Measurements from ENCODE around the gene MARS1. TPM values are rescaled to one million over a fixed set of nuclear protein-coding genes. Genes with fewer than 3 reads are reported as not detected.

The MARS1 gene
- total RNA-seq, 1 donor from 2014 or later: 78.0 TPM

DNA sequence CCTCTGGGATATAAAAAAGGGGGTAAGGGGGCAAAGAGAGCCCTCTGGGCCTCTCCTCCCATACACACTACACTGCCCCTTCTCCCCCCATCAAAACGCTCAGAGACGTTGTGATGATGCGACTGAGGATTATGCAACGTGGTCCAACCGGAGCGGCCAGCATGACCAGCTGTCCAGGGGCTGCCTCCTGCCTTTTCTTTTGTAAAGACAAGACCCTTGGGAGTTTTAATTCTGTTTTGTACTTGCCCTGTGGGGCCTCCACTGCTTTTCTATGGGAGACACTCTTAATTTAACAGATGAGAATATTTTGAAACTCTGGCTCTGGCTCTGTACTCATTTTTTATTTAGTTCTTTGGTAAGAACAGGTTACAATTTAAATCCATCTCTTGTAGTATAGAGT, 42.0 kb downstream of the MARS1 start:
- Histone ChIP-seq H3K36me3 (peaks cover 98% of the 10 kb centered on the region in 2 donors), H3K27me3 (no peaks in the 10 kb centered on the region), H3K27ac (no peak overlapping the region), H3K4me1 (peaks cover 0 to 7% of the 10 kb centered on the region in 2 donors), H3K9me3 (no peaks in the 10 kb centered on the region), H3K4me3 (no peak overlapping the region)
- TF ChIP-seq, protein P1, sequence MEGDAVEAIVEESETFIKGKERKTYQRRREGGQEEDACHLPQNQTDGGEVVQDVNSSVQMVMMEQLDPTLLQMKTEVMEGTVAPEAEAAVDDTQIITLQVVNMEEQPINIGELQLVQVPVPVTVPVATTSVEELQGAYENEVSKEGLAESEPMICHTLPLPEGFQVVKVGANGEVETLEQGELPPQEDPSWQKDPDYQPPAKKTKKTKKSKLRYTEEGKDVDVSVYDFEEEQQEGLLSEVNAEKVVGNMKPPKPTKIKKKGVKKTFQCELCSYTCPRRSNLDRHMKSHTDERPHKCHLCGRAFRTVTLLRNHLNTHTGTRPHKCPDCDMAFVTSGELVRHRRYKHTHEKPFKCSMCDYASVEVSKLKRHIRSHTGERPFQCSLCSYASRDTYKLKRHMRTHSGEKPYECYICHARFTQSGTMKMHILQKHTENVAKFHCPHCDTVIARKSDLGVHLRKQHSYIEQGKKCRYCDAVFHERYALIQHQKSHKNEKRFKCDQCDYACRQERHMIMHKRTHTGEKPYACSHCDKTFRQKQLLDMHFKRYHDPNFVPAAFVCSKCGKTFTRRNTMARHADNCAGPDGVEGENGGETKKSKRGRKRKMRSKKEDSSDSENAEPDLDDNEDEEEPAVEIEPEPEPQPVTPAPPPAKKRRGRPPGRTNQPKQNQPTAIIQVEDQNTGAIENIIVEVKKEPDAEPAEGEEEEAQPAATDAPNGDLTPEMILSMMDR (IDR thresholded peaks at IDR 0.05): no peak
- intact Hi-C loops (cut with DNase I): no loop called here
- DNase-seq (ENCODE audit: low spot score in 2 of 2): no peak

DNA sequence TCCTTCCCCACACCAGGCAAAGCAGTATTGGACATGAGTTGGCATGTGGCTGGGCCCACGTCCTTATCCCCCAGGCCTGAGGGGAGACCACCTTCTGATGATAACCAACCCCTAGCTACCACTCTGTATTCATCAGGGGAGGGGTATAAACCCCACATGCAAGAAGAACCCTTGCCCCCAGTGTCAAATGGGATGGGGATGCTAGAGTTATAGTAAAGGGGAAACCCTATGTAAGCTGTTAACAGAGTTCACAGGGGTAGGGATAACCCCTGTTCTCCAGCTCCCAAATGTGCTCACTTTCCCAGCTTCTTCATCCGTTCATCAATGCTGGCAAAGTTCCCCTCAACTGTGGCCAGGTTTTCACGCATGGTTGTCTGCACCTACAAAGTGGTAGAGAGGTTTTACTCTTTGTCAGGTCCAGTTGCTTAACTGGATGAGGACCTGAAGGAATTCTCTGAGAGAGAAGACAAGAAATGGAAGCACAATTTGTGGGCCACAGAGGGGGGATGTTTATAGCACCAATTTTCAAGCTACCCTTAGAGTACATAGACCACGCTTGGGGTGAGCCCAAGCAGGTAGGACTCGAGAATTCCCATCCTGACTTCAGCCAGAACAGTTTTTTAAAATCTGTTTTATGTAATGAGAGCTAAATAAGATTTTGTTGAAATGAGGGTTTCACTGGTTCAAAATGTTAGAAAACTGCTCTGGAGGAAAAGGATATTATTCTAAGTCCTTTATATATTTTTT, 42.7 kb downstream of the MARS1 start:
- intact Hi-C loops (cut with DNase I): no loop called here
- Histone ChIP-seq H3K4me1 (no peaks in the 10 kb centered on the region), H3K27ac (no peak overlapping the region), H3K27me3 (no peaks in the 10 kb centered on the region), H3K9me3 (no peaks in the 10 kb centered on the region), H3K4me3 (no peak overlapping the region), H3K36me3 (peaks cover 98% of the 10 kb centered on the region in 2 donors)
- no peak for DNase-seq (ENCODE audit: low spot score in 2 of 2)
- TF ChIP-seq, protein P1 (IDR thresholded peaks at IDR 0.05): no peak

DNA sequence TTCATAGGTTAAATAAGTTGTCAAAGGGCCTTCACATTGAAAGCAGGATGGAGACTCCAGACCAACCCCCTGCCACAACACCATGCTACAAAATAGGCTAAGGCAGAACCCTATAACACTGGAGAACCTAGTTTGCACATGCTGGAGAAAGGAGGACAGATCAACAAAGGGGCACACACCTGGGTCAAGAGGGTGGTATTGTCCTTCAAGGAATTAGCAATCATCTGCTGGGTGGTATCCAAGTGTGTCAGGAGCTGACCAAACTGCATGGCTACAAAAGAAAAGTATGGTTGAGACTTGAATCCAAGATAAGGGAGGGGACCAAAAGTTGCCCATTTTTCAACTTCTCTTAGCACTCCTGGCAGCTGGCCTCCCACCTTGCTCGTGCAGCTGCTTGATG, 44.0 kb downstream of the MARS1 start:
- TF ChIP-seq, protein P1 (IDR thresholded peaks at IDR 0.05): no peak
- H3K27me3 ChIP-seq: no peaks in the 10 kb centered on the region
- H3K27ac ChIP-seq: no peak overlapping the region
- peaks cover 87% of the 10 kb centered on the region in 2 donors for H3K36me3 ChIP-seq
- no peak for DNase-seq (ENCODE audit: low spot score in 2 of 2)
- H3K4me3 ChIP-seq: no peak overlapping the region
- H3K9me3 ChIP-seq: no peaks in the 10 kb centered on the region
- no peaks in the 10 kb centered on the region for H3K4me1 ChIP-seq
- intact Hi-C loops (cut with DNase I): no loop called here

DNA sequence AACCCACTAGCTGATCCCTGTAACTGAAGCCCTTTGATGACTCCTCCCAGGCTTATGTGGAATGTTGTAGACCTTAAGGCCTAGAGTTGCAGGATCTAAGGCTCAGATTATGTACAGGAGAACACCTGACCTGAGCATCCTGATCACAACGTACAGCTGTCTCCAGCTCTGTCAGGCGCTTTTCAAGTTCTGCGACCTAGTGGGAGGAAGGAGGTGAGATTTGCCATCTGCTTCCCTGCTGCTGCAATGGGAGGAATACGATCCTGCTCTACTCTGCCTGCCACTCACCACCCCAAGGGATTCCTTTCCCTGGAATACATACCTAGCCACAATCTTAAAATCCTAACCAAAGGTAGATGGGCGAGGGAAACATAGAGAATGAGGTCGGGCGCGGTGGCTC, 45.2 kb downstream of the MARS1 start:
- Histone ChIP-seq H3K9me3 (no peaks in the 10 kb centered on the region), H3K27me3 (no peaks in the 10 kb centered on the region), H3K27ac (no peak overlapping the region), H3K4me3 (no peak overlapping the region), H3K36me3 (peaks cover 74 to 83% of the 10 kb centered on the region in 2 donors), H3K4me1 (no peaks in the 10 kb centered on the region)
- DNase-seq (ENCODE audit: low spot score in 2 of 2): no peak
- TF ChIP-seq, protein P1 (IDR thresholded peaks at IDR 0.05): no peak
- intact Hi-C loops (cut with DNase I): no loop called here

DNA sequence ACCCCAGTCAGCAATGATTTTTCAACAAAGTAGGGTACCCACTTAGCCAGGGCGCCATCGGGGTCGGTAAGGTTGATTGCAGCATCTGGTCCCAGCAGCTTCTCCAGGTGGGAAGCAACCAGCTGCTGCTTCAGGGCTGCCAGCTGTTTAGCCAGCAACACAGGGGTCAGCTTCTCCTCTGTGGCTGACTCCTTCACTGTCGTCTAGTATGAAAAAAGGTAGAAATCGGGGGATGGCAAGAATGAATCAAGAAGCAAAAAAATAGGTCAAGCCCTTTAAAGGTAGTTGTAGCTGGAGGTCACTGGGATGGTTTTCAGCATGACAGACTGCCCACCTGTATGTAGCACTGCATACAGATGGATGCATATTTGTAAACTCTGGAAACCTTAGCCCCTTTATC, 46.4 kb downstream of the MARS1 start:
- no peak for DNase-seq (ENCODE audit: low spot score in 2 of 2)
- Histone ChIP-seq H3K9me3 (no peaks in the 10 kb centered on the region), H3K27me3 (no peaks in the 10 kb centered on the region), H3K4me1 (no peaks in the 10 kb centered on the region), H3K4me3 (no peak overlapping the region), H3K27ac (no peak overlapping the region), H3K36me3 (peaks cover 63 to 83% of the 10 kb centered on the region in 2 donors)
- intact Hi-C loops (cut with DNase I): no loop called here
- TF ChIP-seq, protein P1 (IDR thresholded peaks at IDR 0.05): no peak
